Nephron progenitor cell (in vitro differentiated cells): ENCODE results near the gene ZRANB3.
A peak's percentile ranks its signal among the peaks of the same experiment; 100 is the strongest.

Experiments
- DNase-seq: peaks from one replicate; pipeline ENCODE4 v3.0.0; 2021
- H3K27ac Mint-ChIP-seq: 2 replicates; pipeline ENCODE4 v1.8.0; 2021; ENCODE audit warnings: mild to moderate bottlenecking, moderate library complexity, mixed read lengths
- H3K27me3 Mint-ChIP-seq: 2 replicates; pipeline ENCODE4 v1.8.0; 2021; ENCODE audit warnings: mild to moderate bottlenecking, low read depth, mixed read lengths; ENCODE audit not compliant: poor library complexity
- H3K36me3 Mint-ChIP-seq: 2 replicates; pipeline ENCODE4 v1.8.0; 2021; ENCODE audit warnings: low read depth, mixed read lengths
- H3K4me1 Mint-ChIP-seq: 2 replicates; pipeline ENCODE4 v1.8.0; 2021; ENCODE audit warnings: mixed read lengths
- H3K4me3 Mint-ChIP-seq: 2 replicates; pipeline ENCODE4 v1.8.0; 2021; ENCODE audit warnings: mild to moderate bottlenecking, moderate library complexity, mixed read lengths
- H3K9me3 Mint-ChIP-seq: 2 replicates; pipeline ENCODE4 v1.8.0; 2021; ENCODE audit warnings: mild to moderate bottlenecking, moderate library complexity, mixed read lengths
- CTCF ChIP-seq: fragments of 200-600 bp; sonication (generic); IDR thresholded peaks from 2 replicates; pipeline ENCODE4 v1.5.0; 2021; ENCODE audit warnings: antibody characterized with exemption

The ZRANB3 gene

GRCh38 chr2:135475128-135475527 is 55.9 kb downstream of the ZRANB3 start:
- Mint-ChIP-seq H3K27me3 (no peaks in the 10 kb centered on the region), H3K4me1 (no peaks in the 10 kb centered on the region), H3K27ac (no peak overlapping the region), H3K4me3 (no peak overlapping the region), H3K36me3 (peaks cover 10% of the 10 kb centered on the region), H3K9me3 (no peaks in the 10 kb centered on the region)
- no peak for TF ChIP-seq CTCF
- no peak for DNase-seq

- Mint-ChIP-seq H3K36me3 (peaks cover 6% of the 10 kb centered on the region), H3K4me3 (no peak overlapping the region), H3K27me3 (no peaks in the 10 kb centered on the region), H3K4me1 (no peaks in the 10 kb centered on the region), H3K27ac (no peak overlapping the region), H3K9me3 (no peaks in the 10 kb centered on the region)
- TF ChIP-seq CTCF: peak; percentile 34
- DNase-seq: no peak
Measured at GRCh38 chr2:135473567-135473966, 57.5 kb downstream of the ZRANB3 start.

GRCh38 chr2:135471106-135471505 is 59.9 kb downstream of the ZRANB3 start:
- no peak for TF ChIP-seq CTCF
- Mint-ChIP-seq H3K4me1 (no peaks in the 10 kb centered on the region), H3K36me3 (peaks cover 6% of the 10 kb centered on the region), H3K9me3 (no peaks in the 10 kb centered on the region), H3K4me3 (no peak overlapping the region), H3K27ac (no peak overlapping the region), H3K27me3 (no peaks in the 10 kb centered on the region)
- DNase-seq: no peak

GRCh38 chr2:135457279-135457678 is 73.7 kb downstream of the ZRANB3 start:
- no peak for DNase-seq
- no peaks in the 10 kb centered on the region for H3K4me1 Mint-ChIP-seq
- no peak for TF ChIP-seq CTCF
- H3K9me3 Mint-ChIP-seq: peaks cover 52% of the 10 kb centered on the region
- no peak overlapping the region for H3K4me3 Mint-ChIP-seq
- H3K36me3 Mint-ChIP-seq: peaks cover 57% of the 10 kb centered on the region
- no peaks in the 10 kb centered on the region for H3K27me3 Mint-ChIP-seq
- H3K27ac Mint-ChIP-seq: no peak overlapping the region

DNA sequence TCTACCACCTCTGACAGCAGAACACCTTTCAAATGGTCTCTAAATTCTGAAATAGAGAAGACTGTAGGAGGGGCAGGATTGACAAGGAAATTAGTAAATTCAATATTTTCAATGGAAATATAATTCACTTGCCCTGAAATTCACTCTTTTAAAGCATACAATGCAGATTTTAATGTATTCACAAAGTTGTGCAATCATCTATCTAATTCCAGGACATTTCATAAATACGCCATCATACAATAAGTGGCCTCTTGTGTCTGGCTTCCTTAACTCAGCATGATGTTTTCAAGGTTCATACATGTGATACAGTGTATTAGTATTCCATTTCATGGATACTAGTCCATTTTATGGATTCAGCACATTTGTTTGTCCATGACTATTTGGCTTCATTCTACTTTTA is 74.2 kb downstream of the ZRANB3 start:
- no peak overlapping the region for H3K4me3 Mint-ChIP-seq
- H3K27me3 Mint-ChIP-seq: no peaks in the 10 kb centered on the region
- peaks cover 62% of the 10 kb centered on the region for H3K36me3 Mint-ChIP-seq
- H3K4me1 Mint-ChIP-seq: no peaks in the 10 kb centered on the region
- H3K9me3 Mint-ChIP-seq: peaks cover 56% of the 10 kb centered on the region
- no peak for TF ChIP-seq CTCF
- no peak overlapping the region for H3K27ac Mint-ChIP-seq
- DNase-seq: no peak

- Mint-ChIP-seq H3K4me1 (no peaks in the 10 kb centered on the region), H3K27me3 (peaks cover 2% of the 10 kb centered on the region), H3K9me3 (peaks cover 60% of the 10 kb centered on the region), H3K4me3 (no peak overlapping the region), H3K27ac (no peak overlapping the region), H3K36me3 (peaks cover 66% of the 10 kb centered on the region)
- no peak for DNase-seq
- TF ChIP-seq CTCF: no peak
Measured at GRCh38 chr2:135456431-135456830, 74.6 kb downstream of the ZRANB3 start.
